Measurements from ENCODE around the gene LHFPL4. TPM values are rescaled to one million over a fixed set of nuclear protein-coding genes. Genes with fewer than 3 reads are reported as not detected.

LHFPL4 gene
- total RNA-seq, 1 experiment from 2014 or later, result not detected

DNA sequence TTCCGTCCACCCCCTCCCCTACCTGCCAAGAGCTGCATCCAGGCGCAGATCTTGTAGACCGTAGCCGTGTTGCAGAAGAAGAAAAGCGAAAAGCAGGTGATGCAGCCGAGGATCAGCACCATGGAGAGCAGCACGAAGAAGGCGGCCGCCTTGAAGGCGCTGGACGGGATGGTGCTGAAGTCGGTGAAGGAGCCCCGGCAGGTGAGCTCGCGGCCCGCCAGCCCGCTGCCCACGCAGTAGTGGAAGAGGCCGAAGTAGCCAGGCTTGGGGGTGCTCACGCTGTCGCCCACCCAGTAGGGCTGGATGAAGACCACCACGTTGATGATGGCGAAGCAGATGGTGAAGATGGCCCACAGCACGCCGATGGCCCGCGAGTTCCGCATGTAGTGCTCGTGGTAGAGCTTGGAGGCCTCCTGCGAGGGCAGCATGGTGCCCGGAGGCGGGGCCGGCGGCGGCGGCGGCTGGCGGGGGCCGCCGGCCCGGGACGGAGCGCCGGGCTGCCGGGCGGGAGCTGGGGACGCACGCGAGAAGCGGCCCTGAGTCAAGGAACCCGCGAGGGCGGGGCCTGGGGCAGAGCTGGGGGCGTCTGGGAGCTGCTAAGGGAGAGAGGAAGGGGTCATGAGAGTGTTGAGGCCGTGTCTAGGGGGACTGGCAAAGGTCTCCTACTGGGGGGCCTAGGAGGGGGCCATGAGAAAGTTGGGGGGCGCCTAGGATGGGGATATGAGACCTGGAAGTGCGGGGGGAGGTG lies 1.2 kb downstream of the LHFPL4 start:
- Mint-ChIP-seq H3K4me1 (ENCODE audit: low read depth, unreplicated experiment) (no peaks in the 10 kb centered on the region), H3K36me3 (ENCODE audit: insufficient read depth, unreplicated experiment) (no peaks in the 10 kb centered on the region), H3K9me3 (ENCODE audit: unreplicated experiment) (no peaks in the 10 kb centered on the region), H3K27ac (ENCODE audit: unreplicated experiment) (no peak overlapping the region), H3K27me3 (ENCODE audit: insufficient read depth, unreplicated experiment) (peaks cover 10% of the 10 kb centered on the region), H3K4me3 (ENCODE audit: unreplicated experiment) (no peak overlapping the region)
- no TSS peak for BruUV-seq (replicated peaks)
- Histone ChIP-seq H3K27me3 (replicated peaks; ENCODE audit: control insufficient read depth, insufficient read depth, low read length) (no peaks in the 10 kb centered on the region), H3K9me3 (no peaks in the 10 kb centered on the region), H3K36me3 (ENCODE audit: control insufficient read depth, insufficient read depth, low read length) (no peaks in the 10 kb centered on the region), H3K4me1 (no peaks in the 10 kb centered on the region), H3K4me3 (ENCODE audit: low read depth, low read length) (no peak overlapping the region)
- TF ChIP-seq, protein P1, sequence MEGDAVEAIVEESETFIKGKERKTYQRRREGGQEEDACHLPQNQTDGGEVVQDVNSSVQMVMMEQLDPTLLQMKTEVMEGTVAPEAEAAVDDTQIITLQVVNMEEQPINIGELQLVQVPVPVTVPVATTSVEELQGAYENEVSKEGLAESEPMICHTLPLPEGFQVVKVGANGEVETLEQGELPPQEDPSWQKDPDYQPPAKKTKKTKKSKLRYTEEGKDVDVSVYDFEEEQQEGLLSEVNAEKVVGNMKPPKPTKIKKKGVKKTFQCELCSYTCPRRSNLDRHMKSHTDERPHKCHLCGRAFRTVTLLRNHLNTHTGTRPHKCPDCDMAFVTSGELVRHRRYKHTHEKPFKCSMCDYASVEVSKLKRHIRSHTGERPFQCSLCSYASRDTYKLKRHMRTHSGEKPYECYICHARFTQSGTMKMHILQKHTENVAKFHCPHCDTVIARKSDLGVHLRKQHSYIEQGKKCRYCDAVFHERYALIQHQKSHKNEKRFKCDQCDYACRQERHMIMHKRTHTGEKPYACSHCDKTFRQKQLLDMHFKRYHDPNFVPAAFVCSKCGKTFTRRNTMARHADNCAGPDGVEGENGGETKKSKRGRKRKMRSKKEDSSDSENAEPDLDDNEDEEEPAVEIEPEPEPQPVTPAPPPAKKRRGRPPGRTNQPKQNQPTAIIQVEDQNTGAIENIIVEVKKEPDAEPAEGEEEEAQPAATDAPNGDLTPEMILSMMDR (IDR thresholded peaks at IDR 0.05; ENCODE audit: insufficient read depth in 1 of 2, low read depth in 1 of 2, low read length in 1 of 2, severe bottlenecking in 1 of 2, unreplicated experiment in 1 of 2), result no peak
- ChIA-PET POLR2A (no interaction called here), CTCF (no interaction called here)
- intact Hi-C loops (cut with micrococcal nuclease; ENCODE audit: unreplicated experiment), result no loop called here
- peak; percentile 47 to 51 for DNase-seq

DNA sequence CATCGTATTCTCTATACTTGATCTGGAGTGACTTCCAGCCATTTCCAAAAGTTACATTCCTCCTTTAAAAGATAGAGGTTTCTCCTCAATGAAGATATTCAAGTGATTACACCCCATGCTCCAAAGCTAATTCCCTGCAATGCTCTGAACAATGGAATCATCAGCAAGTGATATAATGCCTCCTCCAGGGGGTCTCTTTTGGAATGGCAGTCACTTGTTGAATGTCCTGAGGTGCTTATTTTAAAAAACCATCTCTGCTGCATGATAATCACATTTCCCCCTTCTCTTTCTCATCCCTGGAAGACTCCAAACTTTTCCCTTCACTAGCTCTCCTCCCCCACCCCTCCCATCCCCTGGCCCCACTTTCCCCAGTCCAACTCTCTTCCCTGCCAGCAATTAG lies 2.6 kb downstream of the LHFPL4 start:
- intact Hi-C loops (cut with micrococcal nuclease; ENCODE audit: unreplicated experiment), result no loop called here
- H3K4me3 Mint-ChIP-seq (ENCODE audit: unreplicated experiment), result no peak overlapping the region

DNA sequence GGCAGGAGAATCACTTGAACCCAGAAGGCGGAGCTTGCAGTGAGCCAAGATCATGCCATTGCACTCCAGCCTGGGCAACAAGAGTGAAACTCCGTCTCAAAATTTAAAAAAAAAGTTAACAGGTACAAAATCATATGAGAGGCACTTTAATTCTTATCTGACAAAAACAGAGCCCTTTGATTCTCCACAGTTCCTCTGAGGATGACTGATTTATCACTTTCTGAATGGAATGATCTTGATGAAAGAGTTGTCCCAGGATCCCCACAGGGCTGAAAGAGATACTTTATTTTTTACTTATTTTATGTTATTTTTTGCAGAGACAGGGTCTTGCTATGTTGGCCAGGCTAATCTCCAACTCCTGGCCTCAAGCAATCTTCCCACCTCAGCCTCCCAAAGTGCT lies 4.0 kb downstream of the LHFPL4 start:
- Mint-ChIP-seq H3K4me3 (ENCODE audit: unreplicated experiment) (no peak overlapping the region), H3K27ac (ENCODE audit: unreplicated experiment) (no peak overlapping the region), H3K27me3 (ENCODE audit: insufficient read depth, unreplicated experiment) (peaks cover 15% of the 10 kb centered on the region), H3K36me3 (ENCODE audit: insufficient read depth, unreplicated experiment) (no peaks in the 10 kb centered on the region), H3K4me1 (ENCODE audit: low read depth, unreplicated experiment) (no peaks in the 10 kb centered on the region), H3K9me3 (ENCODE audit: unreplicated experiment) (no peaks in the 10 kb centered on the region)
- no peak for DNase-seq
- Histone ChIP-seq H3K4me1 (no peaks in the 10 kb centered on the region), H3K36me3 (ENCODE audit: control insufficient read depth, insufficient read depth, low read length) (no peaks in the 10 kb centered on the region), H3K27me3 (replicated peaks; ENCODE audit: control insufficient read depth, insufficient read depth, low read length) (no peaks in the 10 kb centered on the region), H3K9me3 (no peaks in the 10 kb centered on the region), H3K4me3 (ENCODE audit: low read depth, low read length) (no peak overlapping the region)
- POLR2A ChIA-PET, result no interaction called here
- BruUV-seq (replicated peaks), result no TSS peak
- CTCF ChIA-PET, result no interaction called here
- intact Hi-C loops (cut with micrococcal nuclease; ENCODE audit: unreplicated experiment), result no loop called here
- TF ChIP-seq, protein P1 (IDR thresholded peaks at IDR 0.05; ENCODE audit: insufficient read depth in 1 of 2, low read depth in 1 of 2, low read length in 1 of 2, severe bottlenecking in 1 of 2, unreplicated experiment in 1 of 2), result no peak

More for the DNA sequence above, 2.6 kb downstream of the LHFPL4 start:
- no peaks in the 10 kb centered on the region for H3K4me1 ChIP-seq
- no TSS peak for BruUV-seq (replicated peaks)
- H3K36me3 Mint-ChIP-seq (ENCODE audit: insufficient read depth, unreplicated experiment), result no peaks in the 10 kb centered on the region
- no peaks in the 10 kb centered on the region for H3K9me3 Mint-ChIP-seq (ENCODE audit: unreplicated experiment)
- H3K27ac Mint-ChIP-seq (ENCODE audit: unreplicated experiment), result no peak overlapping the region
- peaks cover 10% of the 10 kb centered on the region for H3K27me3 Mint-ChIP-seq (ENCODE audit: insufficient read depth, unreplicated experiment)
- POLR2A ChIA-PET, result no interaction called here
- CTCF ChIA-PET, result no interaction called here
- H3K4me3 ChIP-seq (ENCODE audit: low read depth, low read length), result no peak overlapping the region
- H3K9me3 ChIP-seq, result no peaks in the 10 kb centered on the region
- H3K36me3 ChIP-seq (ENCODE audit: control insufficient read depth, insufficient read depth, low read length), result no peaks in the 10 kb centered on the region
- TF ChIP-seq, protein P1 (IDR thresholded peaks at IDR 0.05; ENCODE audit: insufficient read depth in 1 of 2, low read depth in 1 of 2, low read length in 1 of 2, severe bottlenecking in 1 of 2, unreplicated experiment in 1 of 2), result no peak
- no peak for DNase-seq
- no peaks in the 10 kb centered on the region for H3K27me3 ChIP-seq (replicated peaks; ENCODE audit: control insufficient read depth, insufficient read depth, low read length)
- H3K4me1 Mint-ChIP-seq (ENCODE audit: low read depth, unreplicated experiment), result no peaks in the 10 kb centered on the region
